GM12878 (cell line): Measurements from ENCODE around the gene REEP1. TPM values are rescaled to one million over a fixed set of nuclear protein-coding genes. Genes with fewer than 3 reads are reported as not detected.

ENCODE experiments used
- ATAC-seq: fragments of 200-7000 bp; cut with Tn5 transposase; 3 replicates; pipeline ENCODE4 v1.9.1; 2020; ENCODE audit warnings: mild to moderate bottlenecking, moderate library complexity
- BruUV-seq: library from RNA; stranded (reverse); fragments of 400-500 nt; replicated peaks from 2 replicates; lab custom pipeline; 2021; lab: Mats Ljungman, UMichigan
- CTCF ChIA-PET: fragments of 300-600 bp; sonication (Branson Sonifier 250); formaldehyde crosslinking; extraction: SDS; loops from one replicate; lab custom pipeline; 2021; ENCODE audit warnings: inconsistent platforms; lab: Yijun Ruan, JAX
- POLR2A ChIA-PET: fragments of 350-600 bp; formaldehyde crosslinking; extraction: SDS; loops from one replicate; lab custom pipeline; 2021; ENCODE audit warnings: inconsistent platforms; lab: Charles Lee
- RAD21 ChIA-PET: fragments of 300-600 bp; sonication (Branson Sonifier 250); formaldehyde crosslinking; loops from one replicate; lab custom pipeline; 2023; ENCODE audit warnings: antibody characterized with exemption; ENCODE audit not compliant: unreplicated experiment; lab: Charles Lee
- SMC1A ChIA-PET: fragments of 300-600 bp; sonication (Branson Sonifier 250); formaldehyde crosslinking; loops from one replicate; lab custom pipeline; 2023; ENCODE audit not compliant: unreplicated experiment, uncharacterized antibody; lab: Charles Lee
- DNase-seq: peaks from one replicate; pipeline ENCODE4 v3.0.0-alpha.2; 2011; ENCODE audit warnings: low read depth, low spot score
- FAIRE-seq: peaks from 3 replicates; lab custom pipeline; 2011; peaks lifted over from hg19 to GRCh38; lab: Jason Lieb, UNC
- H2AFZ ChIP-seq: 2 replicates; pipeline ENCODE4 v1.6.0; 2011; ENCODE audit warnings: low read depth, low read length, control low read depth; ENCODE audit not compliant: control insufficient read depth
- H3K27ac ChIP-seq: 2 replicates; pipeline ENCODE4 v1.5.1; 2011; ENCODE audit warnings: control low read depth; ENCODE audit not compliant: control insufficient read depth, insufficient read depth
- H3K27me3 ChIP-seq, 2 experiments: replicated peaks in 1 of 2; 2 replicates each; pipeline versions ENCODE4 v1.6.0 to v1.6.1; 2011; ENCODE audit warnings: low read length in 1 of 2; ENCODE audit not compliant: control insufficient read depth in 2 of 2, insufficient read depth in 2 of 2
- H3K36me3 ChIP-seq, 2 experiments: 2 replicates each; pipeline ENCODE4 v1.5.1; 2011; ENCODE audit warnings: low read length in 1 of 2; ENCODE audit not compliant: control insufficient read depth in 2 of 2, insufficient read depth in 2 of 2
- H3K4me1 ChIP-seq: 2 replicates; pipeline ENCODE4 v1.6.1; 2011; ENCODE audit warnings: mild to moderate bottlenecking, low read length, moderate library complexity, mixed read lengths; ENCODE audit not compliant: control insufficient read depth, insufficient read depth
- H3K4me2 ChIP-seq: 2 replicates; pipeline ENCODE4 v1.6.0; 2011; ENCODE audit warnings: control low read depth; ENCODE audit not compliant: control insufficient read depth, insufficient read depth
- H3K4me3 ChIP-seq: fragments of 200-600 bp; sonication (generic); 2 replicates; pipeline ENCODE4 v1.5.1; 2016
- H3K79me2 ChIP-seq: 2 replicates; pipeline ENCODE4 v1.6.0; 2011; ENCODE audit warnings: low read length; ENCODE audit not compliant: control insufficient read depth, insufficient read depth
- H3K9ac ChIP-seq: 2 replicates; pipeline ENCODE4 v1.8.0; 2011; ENCODE audit warnings: low read length, control low read depth, mixed read lengths; ENCODE audit not compliant: control insufficient read depth, insufficient read depth
- H3K9me3 ChIP-seq: replicated peaks from 3 replicates; pipeline ENCODE4 v1.5.1; 2011; ENCODE audit warnings: mild to moderate bottlenecking, low read length; ENCODE audit not compliant: control insufficient read depth, insufficient read depth
- H4K20me1 ChIP-seq: 2 replicates; pipeline ENCODE4 v1.6.0; 2011; ENCODE audit not compliant: control insufficient read depth, insufficient read depth
- CHD1 ChIP-seq: IDR thresholded peaks from 2 replicates; pipeline ENCODE4 v1.6.1; 2012; ENCODE audit warnings: low read depth, low read length, improper control_type of control experiment
- E2F8 ChIP-seq: fragments of 450-650 bp; IDR thresholded peaks from 2 replicates; pipeline ENCODE4 v1.6.1; 2018; ENCODE audit warnings: mild to moderate bottlenecking, low read depth, moderate library complexity; ENCODE audit not compliant: partially characterized antibody
- USF1 ChIP-seq: IDR thresholded peaks from 2 replicates; pipeline ENCODE4 v1.6.1; 2011; ENCODE audit warnings: borderline replicate concordance, low read depth, mild to moderate bottlenecking, moderate library complexity, mixed read lengths, low read length; ENCODE audit not compliant: insufficient read depth; ENCODE audit errors: extremely low read length
- WGBS: methylation state at CpG from one replicate; pipeline ENCODE4 v1.1.6; 2016; ENCODE audit warnings: low lambda C conversion rate; ENCODE audit not compliant: insufficient replicate concordance, insufficient coverage; ENCODE audit errors: missing lambda C conversion rate; 5-methylcytosine and 5-hydroxymethylcytosine counted together
- in situ Hi-C: fragments of 300-500 bp; cut with MboI; formaldehyde crosslinking; loops from 9 replicates; pipeline ENCODE4 v1.14.3; 2018; ENCODE audit warnings: mixed read lengths
- intact Hi-C: fragments of 100-400 bp; cut with micrococcal nuclease; formaldehyde crosslinking; loops from one replicate; pipeline ENCODE4 v1.14.2; 2022; ENCODE audit not compliant: unreplicated experiment
- polyA plus RNA-seq, 11 experiments: library from polyadenylated mRNA; depleted of rRNA in 4 of 11; unstranded in 6 of 11; stranded (reverse) in 5 of 11; fragments of >200 nt; fragmentation: Nextera tagmentation in 4 of 11; fragmentation: Illumina TruSeq in 1 of 11; extraction: Ambion mirVana in 4 of 11; extraction: Trizol in 1 of 11; gene quantifications; 1 replicate in 1 of 11; 2 replicates in 10 of 11; pipeline versions ENCODE4 v1.2.1 to v1.2.3, GENCODE V29; 2011 to 2016; ENCODE audit warnings: inconsistent platforms in 2 of 11, missing spikeins in 2 of 11, low read depth in 1 of 11
- total RNA-seq, 4 experiments: library from RNA; depleted of rRNA in 3 of 4; stranded (reverse); fragments of >200 nt in 3 of 4; fragmentation: Illumina TruSeq in 1 of 4; extraction: Trizol in 1 of 4; gene quantifications; 2 replicates each; pipeline versions ENCODE4 v1.2.1 to v1.2.3, GENCODE V29; 2013 to 2021
- TF ChIP-seq, protein P1 (sequence below): fragments of 450-650 bp; IDR thresholded peaks from 2 replicates; pipeline ENCODE4 v1.6.1; 2014; ENCODE audit warnings: mild to moderate bottlenecking
- TF ChIP-seq, protein P2 (sequence below): fragments of 450-650 bp; IDR thresholded peaks from 2 replicates; pipeline ENCODE4 v1.6.1; 2017; ENCODE audit warnings: mild to moderate bottlenecking

Gene REEP1
- total and polyA plus RNA-seq, 10 of the 15 experiments (the other 5 are each of a cell fraction or from before 2014, with no cell fraction given), result 0.02 to 0.30 (median 0.09) TPM; not detected in 1

GRCh38 chr2:86360776-86361175 is 23.4 kb upstream of the REEP1 start:
- no peak overlapping the region for H3K27ac ChIP-seq
- in situ Hi-C loops, result loop anchor here (5.0 kb wide), 1 partner anchor 138 kb away; no protein-coding TSS in a partner anchor
- no peaks in the 10 kb centered on the region for H3K9me3 ChIP-seq
- no TSS peak for BruUV-seq
- no peak overlapping the region for H3K4me2 ChIP-seq
- DNase-seq, result no peak
- no peak overlapping the region for H2AFZ ChIP-seq
- no peaks in the 10 kb centered on the region for H4K20me1 ChIP-seq
- H3K36me3 ChIP-seq, result no peaks in the 10 kb centered on the region
- ChIA-PET RAD21 (interaction anchor here (1.1 kb wide), 1 partner anchor 136 kb away, joined by 3 read pairs; no protein-coding TSS in a partner anchor), SMC1A (interaction anchor here (0.6 to 2.7 kb wide), 3 partner anchors 9 to 185 kb away, joined by 3 to 6 read pairs (median 4); no protein-coding TSS in a partner anchor), POLR2A (no interaction called here), CTCF (interaction anchor here (1.0 to 2.2 kb wide), 3 partner anchors 12 to 139 kb away, joined by 3 to 9 read pairs (median 6); no protein-coding TSS in a partner anchor)
- H3K27me3 ChIP-seq, result no peaks in the 10 kb centered on the region
- H3K4me3 ChIP-seq, result no peak overlapping the region
- WGBS, result 83% methylated on average over 7 of the region's 7 CpGs
- intact Hi-C loops, result no loop called here
- H3K9ac ChIP-seq, result no peak overlapping the region
- H3K4me1 ChIP-seq, result peaks cover 4% of the 10 kb centered on the region; the same call in 1 of the 2 replicates
- H3K79me2 ChIP-seq, result no peaks in the 10 kb centered on the region
- FAIRE-seq, result no peak
- no peak for ATAC-seq
- TF ChIP-seq, protein P1, sequence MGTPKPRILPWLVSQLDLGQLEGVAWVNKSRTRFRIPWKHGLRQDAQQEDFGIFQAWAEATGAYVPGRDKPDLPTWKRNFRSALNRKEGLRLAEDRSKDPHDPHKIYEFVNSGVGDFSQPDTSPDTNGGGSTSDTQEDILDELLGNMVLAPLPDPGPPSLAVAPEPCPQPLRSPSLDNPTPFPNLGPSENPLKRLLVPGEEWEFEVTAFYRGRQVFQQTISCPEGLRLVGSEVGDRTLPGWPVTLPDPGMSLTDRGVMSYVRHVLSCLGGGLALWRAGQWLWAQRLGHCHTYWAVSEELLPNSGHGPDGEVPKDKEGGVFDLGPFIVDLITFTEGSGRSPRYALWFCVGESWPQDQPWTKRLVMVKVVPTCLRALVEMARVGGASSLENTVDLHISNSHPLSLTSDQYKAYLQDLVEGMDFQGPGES, result no peak
- TF ChIP-seq E2F8 (no peak), USF1 (no peak), CHD1 (no peak)
- TF ChIP-seq, protein P2, sequence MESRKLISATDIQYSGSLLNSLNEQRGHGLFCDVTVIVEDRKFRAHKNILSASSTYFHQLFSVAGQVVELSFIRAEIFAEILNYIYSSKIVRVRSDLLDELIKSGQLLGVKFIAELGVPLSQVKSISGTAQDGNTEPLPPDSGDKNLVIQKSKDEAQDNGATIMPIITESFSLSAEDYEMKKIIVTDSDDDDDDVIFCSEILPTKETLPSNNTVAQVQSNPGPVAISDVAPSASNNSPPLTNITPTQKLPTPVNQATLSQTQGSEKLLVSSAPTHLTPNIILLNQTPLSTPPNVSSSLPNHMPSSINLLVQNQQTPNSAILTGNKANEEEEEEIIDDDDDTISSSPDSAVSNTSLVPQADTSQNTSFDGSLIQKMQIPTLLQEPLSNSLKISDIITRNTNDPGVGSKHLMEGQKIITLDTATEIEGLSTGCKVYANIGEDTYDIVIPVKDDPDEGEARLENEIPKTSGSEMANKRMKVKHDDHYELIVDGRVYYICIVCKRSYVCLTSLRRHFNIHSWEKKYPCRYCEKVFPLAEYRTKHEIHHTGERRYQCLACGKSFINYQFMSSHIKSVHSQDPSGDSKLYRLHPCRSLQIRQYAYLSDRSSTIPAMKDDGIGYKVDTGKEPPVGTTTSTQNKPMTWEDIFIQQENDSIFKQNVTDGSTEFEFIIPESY, result no peak
